GM18526 (cell line): Measurements from ENCODE around the gene ROGDI.

Experiments
- POLR2A ChIP-seq: IDR thresholded peaks from 3 replicates; pipeline ENCODE4 v1.6.1; 2011; ENCODE audit not compliant: insufficient read length; ENCODE audit errors: extremely low read depth

ROGDI gene

DNA sequence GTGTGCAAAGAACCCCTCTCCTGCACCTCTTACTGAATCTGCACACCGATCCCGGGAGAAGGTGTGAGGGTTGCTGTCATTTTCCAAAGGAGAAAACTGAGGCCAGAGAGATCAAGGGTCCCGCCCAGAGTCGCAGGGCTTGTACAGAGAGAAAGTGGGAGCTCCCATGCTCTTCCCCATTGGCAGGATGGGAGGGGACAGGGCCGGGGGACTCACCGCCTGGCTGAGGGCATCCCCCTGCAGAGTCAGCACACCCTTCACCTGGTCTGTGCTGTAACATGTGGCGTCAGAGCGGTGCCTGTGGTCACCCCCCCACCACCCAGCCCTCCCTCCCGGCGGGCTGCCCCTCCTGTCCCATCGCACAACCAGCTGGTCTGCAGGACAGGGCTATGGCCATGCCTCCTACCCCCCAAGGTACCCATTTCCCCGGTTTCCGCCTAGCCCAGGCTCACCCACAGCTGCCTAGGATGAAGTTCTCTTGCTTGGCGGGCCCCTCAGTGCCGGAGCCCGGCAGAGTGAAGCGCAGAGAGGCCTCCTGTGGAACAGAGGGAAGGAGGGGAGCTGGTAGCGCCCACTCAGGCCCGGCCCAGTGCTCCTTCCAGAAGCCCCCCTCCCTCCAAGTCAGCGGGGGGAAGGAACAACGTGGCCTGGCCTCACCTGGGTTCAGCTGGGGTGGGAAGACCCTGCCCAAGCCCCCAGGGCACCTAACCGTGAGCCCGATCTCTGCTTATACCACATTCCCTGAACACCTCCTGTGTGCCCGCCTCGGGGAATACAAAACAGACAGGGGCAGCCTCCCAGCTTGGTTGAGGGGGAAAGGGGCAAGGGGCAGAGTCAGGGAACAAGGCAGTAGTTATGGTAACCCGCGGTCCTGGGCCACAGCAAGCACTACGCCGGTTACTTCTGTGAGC lies 1.1 kb downstream of the ROGDI start:
- no peak for TF ChIP-seq POLR2A

DNA sequence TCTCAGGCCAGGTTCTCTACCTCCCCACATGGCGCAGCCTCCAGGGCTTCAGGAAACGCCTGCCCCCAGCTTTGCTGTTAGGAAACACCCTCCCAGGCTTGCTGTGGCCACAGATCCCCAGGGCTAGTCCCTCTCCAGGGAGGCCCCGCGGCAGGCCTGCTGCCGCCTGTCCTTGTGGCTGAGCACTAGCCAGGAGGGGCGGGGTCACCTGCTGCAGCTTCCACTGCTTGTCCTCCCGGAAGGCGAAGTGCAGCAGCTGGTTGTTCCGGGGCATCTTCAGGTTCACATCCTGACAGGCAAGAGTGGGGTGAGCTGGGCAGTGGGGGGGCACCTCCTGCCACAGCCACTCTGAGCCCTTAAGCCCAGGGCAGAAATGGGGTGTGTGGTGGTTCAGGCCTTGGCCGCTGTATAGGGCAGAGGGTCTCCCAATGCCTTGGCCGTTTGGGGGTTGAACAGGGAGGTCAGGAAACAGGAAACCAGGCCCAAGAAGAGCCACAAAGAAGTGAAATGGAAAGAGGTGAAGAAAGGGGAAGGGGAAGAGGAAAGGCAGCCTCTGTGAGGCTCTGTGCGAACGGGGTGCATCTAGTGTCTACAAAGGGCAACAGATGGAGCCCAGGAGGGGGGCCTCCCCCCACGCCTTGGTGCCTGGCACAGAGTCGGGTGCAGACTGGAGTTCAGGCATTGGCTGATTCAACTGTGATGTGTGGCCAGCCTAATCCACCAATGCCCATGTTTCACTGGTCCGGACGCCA lies 2.0 kb downstream of the ROGDI start:
- peak; percentile 34 for TF ChIP-seq POLR2A

DNA sequence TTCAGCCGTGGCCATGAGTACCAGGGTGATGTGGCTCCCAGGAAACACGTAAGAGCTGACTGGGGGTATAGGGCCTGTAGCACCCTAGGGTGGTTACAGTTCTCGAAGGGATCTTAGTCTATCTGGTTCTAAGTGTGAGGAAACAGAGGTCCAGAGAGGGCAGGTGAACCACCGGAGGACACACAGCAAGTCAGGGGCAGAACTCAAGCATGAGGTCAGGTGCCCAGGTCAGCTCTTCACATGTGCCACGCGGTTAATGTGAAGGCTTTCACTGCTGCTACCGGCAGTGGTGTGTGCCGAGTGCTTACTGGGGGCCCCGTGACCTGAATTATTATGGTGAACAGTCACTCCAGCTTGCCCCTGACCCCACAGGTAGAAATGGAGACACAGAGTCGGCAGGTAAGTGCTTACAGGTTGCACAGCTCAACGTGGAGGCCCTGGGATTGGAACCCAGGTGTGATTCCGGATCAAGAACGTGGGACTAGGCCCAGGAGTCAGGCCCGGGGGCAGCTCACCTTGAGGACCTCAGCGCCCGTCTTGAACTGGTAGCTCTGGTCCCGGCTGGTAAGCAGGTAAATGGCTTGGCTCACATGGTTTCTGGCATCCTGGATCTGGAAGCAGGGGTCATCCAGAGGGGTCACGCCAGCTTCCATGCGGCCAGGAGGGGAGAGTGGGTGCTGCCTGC lies 3.1 kb downstream of the ROGDI start:
- no peak for TF ChIP-seq POLR2A

DNA sequence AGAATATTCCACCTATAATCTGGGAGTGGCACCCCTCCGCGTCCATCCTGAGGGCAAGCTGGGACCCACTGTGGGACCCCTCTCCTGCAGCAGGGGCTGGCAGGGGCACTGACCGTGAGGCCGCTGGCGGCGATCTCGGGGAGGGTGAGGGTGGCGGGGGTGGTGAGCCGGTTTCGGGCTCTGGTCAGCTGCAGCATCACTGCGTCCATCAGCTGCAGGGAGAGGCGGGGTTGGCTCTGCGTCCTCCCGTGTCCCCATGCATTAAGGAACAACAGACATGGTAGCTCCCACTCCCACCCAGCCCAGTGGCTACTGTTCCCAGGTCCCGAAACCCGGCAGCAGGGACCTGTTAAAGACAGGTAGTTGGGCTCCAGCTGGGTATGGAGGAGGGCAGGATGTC lies 4.0 kb downstream of the ROGDI start:
- no peak for TF ChIP-seq POLR2A

DNA sequence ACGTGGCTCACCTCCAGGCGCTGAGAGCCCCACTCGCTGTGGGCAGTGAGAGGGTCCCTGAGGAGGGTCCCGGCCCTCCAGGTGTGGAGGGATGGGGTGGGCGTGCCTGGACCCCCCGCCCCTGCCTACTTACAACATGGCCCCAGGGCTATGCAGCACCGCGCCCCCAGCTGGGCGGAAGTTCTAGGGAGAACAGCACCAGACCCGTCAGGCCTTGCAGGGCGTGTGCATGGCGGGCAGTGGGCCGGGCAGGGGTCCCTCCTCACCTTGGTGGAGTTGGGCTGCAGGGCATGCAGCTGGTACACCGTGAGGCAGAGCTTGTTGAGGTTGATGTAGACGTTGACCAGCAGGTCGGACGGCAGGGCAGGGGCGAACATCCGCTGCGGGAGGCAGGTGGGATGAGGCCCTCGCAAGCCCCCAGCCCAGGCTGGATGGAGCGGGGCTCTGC lies 4.6 kb downstream of the ROGDI start:
- TF ChIP-seq POLR2A: no peak

DNA sequence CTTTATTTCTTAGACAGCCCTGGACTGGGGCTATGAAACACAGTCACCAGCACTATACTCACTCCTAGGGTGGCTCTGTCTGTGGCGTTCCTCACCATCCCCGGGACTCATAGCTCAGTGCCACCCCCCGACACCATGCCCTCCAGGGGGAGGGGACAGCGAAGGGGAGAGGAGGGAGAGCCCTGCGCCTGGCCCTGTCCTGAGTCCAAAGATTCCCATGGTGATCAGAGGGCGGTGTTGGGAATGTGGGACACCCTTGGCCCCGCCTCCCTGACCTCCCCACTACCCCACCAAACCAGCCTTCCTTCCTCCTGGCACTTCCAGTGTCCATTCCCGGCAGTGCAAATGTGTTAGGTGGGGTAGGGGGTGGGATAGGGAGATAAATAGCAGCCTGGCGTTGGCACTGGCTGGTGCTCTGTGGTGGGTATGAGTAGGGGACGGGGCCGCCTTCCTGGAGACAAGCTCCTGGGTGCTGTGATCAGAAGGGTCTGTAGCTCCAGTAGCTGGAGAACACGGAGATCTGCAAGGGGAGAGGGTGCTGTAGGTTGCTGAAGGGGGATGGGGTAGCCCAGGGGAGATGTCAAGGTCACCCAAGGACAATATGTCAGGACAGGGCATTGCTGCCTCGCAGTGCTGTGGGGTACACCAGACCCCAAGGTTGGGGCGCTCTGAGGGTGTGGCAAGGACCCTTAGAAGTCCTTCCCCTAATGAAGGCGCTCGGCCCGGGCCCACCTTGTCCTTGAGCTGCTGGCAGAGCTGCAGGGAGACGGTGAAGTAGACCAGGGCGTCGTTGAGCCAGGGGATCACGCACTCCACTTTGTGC lies 5.2 kb downstream of the ROGDI start:
- no peak for TF ChIP-seq POLR2A

DNA sequence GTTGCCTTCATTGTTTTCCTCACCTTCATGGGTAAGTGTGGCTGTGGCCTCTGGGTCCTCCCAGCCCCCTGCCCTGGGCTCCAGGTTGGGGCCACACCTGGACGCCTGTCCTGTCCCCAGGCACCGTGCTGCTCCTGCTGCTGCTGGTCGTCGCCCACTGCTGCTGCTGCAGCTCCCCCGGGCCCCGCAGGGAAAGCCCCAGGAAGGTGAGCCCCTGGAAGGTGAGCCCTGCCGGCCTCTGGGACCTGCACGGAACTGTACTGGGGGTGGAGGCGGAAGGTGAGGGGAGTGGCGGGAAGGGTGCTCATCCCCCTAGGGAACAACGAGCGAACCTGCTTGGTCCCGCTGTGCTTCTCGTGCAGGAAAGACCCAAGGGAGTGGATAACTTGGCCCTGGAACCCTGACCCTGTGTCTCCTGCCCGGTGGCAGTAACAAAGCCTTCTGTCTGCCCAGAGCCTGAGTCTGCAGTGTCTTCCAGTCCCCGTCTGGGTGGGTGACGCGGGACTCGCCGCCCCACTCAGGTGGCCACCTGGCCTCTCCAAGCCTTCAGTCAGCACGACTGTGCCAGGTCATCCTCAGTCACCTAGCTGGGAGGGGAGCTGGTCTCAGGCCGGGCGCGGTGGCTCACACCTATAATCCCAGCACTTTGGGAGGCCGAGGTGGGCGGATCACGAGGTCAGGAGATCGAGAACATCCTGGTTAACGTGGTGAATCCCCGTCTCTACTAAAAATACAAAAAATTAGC lies 6.4 kb downstream of the ROGDI start:
- TF ChIP-seq POLR2A: no peak

DNA sequence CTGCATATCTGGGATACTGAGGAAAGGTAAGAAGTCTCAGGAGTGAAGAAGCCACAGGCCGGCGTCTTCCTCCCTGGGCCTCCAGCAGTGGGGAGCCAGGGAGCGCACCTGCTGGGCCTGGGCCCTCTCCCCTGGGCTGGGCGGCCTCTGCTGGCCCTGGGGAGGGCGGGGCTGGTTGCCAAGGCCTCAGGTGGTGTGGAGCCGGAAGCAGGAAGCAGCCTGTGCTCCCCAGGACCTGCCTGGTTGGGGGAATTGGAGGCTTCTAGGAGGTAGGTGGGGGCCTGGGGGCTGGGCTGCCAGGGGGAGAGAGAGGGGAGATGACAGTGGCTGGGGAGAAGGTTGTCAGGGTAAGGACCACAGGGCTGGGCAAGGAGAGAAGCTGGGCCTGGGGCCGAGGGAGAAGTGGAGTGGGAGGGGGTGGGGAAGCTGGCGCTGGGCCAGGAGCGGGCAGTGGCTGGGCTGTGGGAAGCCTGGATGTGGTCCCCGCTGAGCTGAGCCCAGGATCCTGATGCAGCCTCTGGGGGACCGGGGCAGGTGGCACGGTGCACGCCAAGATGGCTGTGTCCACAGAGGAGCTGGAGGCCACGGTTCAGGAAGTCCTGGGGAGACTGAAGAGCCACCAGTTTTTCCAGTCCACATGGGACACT lies 7.1 kb downstream of the ROGDI start, which contains the start of gene SMIM22:
Gene SMIM22, plus strand, starts transcription at position 189 of the 647 bp plus-strand sequence. Its CDS starts 366 bp downstream, at position 555.
- TF ChIP-seq POLR2A: no peak

DNA sequence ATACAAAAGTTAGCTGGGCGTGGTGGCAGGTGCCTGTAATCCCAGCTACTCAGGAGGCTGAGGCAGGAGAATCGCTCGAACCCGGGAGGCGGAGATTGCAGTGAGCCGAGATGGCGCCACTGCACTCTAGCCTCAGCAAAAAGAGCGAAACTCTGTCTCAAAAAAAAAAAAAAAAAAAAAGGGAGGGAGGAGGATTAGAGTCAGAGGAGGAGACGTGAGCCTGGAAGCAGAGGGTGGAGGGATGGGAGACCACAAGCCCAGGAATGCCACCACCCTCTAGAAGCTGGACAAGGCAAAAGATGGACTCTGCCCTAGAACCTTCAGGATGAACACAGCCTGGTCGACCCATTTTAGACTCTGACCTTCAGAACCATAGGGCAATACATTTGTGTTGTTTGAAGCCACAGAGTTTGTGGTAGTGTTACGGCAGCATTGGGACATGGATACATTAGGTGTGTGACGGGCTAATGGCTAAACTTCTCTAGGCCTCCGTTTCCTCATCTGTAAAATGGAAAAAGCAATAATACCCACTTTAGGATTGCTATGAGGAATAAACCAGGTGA lies 9.4 kb downstream of the ROGDI start:
- TF ChIP-seq POLR2A: no peak

DNA sequence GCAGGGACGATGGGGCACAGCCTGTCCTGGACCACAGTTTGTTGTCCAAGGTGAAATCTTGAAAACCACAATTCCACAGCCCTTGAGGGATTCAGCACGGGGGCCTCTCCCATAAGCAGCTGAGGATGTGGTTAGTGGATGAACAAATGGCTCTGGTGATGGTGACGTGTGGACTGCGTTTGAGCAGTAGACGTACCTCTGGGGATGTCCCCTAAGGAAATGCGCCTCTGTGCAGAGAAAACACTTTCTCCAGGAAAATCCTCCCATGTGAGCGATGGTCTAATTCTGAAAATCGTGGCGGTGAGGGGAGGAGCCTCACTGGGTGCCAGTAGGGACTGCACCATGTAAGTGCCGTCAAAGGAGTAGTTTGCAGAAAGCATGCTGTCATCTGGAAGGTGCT lies 11.6 kb downstream of the ROGDI start:
- no peak for TF ChIP-seq POLR2A

DNA sequence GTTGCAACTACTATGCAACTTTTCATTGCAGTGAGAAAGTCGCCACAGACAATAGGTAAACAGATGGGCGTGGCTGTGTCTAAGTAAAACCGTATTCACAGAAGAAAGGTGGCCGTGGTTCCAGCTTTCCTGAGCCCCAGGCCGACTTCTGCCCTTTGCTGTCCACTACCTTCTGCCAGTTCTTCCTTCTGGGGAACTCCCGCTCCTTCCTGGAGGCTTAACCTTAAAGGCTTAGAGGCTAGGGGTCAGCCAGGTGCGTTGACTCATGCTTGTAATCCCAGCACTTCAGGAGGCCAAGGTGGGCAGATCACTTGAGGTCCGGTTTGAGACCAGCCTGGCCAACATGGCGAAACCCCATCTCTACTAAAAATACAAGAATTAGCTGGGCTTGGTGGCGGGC lies 12.2 kb downstream of the ROGDI start:
- TF ChIP-seq POLR2A: no peak

DNA sequence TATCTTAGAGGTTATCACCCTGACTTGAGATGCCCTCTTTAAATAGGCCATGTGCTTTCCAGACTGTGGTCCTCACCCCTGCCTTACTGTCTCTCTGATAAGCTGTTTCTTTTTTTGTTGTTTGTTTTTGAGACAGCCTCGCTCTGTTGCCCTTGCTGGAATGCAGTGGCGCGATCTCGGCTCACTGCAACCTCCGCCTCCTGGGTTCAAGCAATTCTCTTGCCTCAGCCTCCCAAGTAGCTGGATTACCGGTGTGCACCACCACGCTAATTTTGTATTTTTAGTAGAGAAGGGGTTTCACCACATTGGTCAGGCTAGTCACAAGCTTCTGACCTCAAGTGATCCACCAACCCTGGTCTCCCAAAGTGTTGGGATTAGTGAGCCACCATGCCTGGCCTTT lies 13.5 kb downstream of the ROGDI start:
- TF ChIP-seq POLR2A: no peak

DNA sequence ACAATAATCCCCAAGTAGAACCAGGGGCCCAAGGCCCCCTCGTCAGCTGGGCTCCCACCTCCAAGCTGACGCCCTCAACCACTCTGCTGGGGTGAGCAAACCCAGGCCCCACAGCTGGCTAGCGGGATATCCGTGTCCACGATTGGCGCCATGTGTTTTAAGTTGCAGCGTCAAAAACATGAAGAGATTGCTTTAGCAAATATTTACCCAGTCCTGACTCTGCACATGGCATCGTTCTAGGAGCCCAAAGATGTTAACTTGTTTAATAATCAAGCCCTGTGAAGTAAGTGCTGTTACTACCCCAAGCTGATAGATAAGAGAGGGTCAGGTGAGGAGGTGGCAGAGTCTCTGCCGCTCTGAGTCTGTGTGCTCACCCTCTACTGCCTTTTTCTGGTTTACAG lies 13.9 kb downstream of the ROGDI start:
- TF ChIP-seq POLR2A: no peak
